Measurements from ENCODE around the gene ID1. TPM values are rescaled to one million over a fixed set of nuclear protein-coding genes. Genes with fewer than 3 reads are reported as not detected.

The ID1 gene
- total and polyA plus RNA-seq, 2 of the 13 experiments (the other 11 are each of a cell fraction or from before 2014, with no cell fraction given): 320 to 419 TPM

GRCh38 chr20:31605902-31606803, 1.1 kb downstream of the ID1 start (continued):
- TF ChIP-seq NR2F2 (IDR thresholded peaks at IDR 0.05; ENCODE audit: borderline replicate concordance, low read depth) (no peak), ZNF446 (CRISPR knock-in tag; IDR thresholded peaks at IDR 0.05) (no peak), GMEB1 (CRISPR knock-in tag; IDR thresholded peaks at IDR 0.05; ENCODE audit: borderline replicate concordance) (no peak), GABPB1 (CRISPR knock-in tag; IDR thresholded peaks at IDR 0.05) (peak; percentile 10), ZNF782 (CRISPR knock-in tag; IDR thresholded peaks at IDR 0.05; ENCODE audit: borderline replicate concordance) (peak; percentile 1; the same call in 1 of the 2 replicates), SNAPC5 (CRISPR knock-in tag; IDR thresholded peaks at IDR 0.05; ENCODE audit: borderline replicate concordance) (peak; percentile 26; the same call in 1 of the 2 replicates), ZNF580 (CRISPR knock-in tag; IDR thresholded peaks at IDR 0.05; ENCODE audit: borderline replicate concordance, low read depth) (peak; percentile 62), ZNF768 (CRISPR knock-in tag; IDR thresholded peaks at IDR 0.05) (peak; percentile 61; the same call in 1 of the 2 replicates), NR2F1 (CRISPR knock-in tag; IDR thresholded peaks at IDR 0.05) (peak; percentile 36 to 66; a peak in 3 of 4 replicates), DNMT1 (CRISPR knock-in tag; IDR thresholded peaks at IDR 0.05) (no peak; the same call in 1 of the 2 replicates), NRL (CRISPR knock-in tag; IDR thresholded peaks at IDR 0.05; ENCODE audit: borderline replicate concordance) (peak; percentile 57; the same call in 1 of the 2 replicates), SNAPC4 (CRISPR knock-in tag; IDR thresholded peaks at IDR 0.05) (peak; percentile 62; the same call in 1 of the 2 replicates), JUND (CRISPR knock-in tag; IDR thresholded peaks at IDR 0.05) (no peak), HOXA9 (CRISPR knock-in tag; IDR thresholded peaks at IDR 0.05; ENCODE audit: borderline replicate concordance) (peak; percentile 89; the same call in 1 of the 2 replicates), NPAS2 (CRISPR knock-in tag; IDR thresholded peaks at IDR 0.05; ENCODE audit: borderline replicate concordance) (no peak), ZNF776 (CRISPR knock-in tag; IDR thresholded peaks at IDR 0.05) (no peak)
- TF ChIP-seq, protein P1, sequence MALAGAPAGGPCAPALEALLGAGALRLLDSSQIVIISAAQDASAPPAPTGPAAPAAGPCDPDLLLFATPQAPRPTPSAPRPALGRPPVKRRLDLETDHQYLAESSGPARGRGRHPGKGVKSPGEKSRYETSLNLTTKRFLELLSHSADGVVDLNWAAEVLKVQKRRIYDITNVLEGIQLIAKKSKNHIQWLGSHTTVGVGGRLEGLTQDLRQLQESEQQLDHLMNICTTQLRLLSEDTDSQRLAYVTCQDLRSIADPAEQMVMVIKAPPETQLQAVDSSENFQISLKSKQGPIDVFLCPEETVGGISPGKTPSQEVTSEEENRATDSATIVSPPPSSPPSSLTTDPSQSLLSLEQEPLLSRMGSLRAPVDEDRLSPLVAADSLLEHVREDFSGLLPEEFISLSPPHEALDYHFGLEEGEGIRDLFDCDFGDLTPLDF (CRISPR knock-in tag; IDR thresholded peaks at IDR 0.05): no peak
- TF ChIP-seq, protein P2, sequence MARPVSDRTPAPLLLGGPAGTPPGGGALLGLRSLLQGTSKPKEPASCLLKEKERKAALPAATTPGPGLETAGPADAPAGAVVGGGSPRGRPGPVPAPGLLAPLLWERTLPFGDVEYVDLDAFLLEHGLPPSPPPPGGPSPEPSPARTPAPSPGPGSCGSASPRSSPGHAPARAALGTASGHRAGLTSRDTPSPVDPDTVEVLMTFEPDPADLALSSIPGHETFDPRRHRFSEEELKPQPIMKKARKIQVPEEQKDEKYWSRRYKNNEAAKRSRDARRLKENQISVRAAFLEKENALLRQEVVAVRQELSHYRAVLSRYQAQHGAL (CRISPR knock-in tag; IDR thresholded peaks at IDR 0.05; ENCODE audit: not compliant biosample characterization): peak; percentile 34

Data from HepG2 (cell line).